ENCODE data around the gene SLC9A3.

The SLC9A3 gene

GRCh38 chr5:545641-546375 lies 21.6 kb upstream of the SLC9A3 start:
- no CpG with 5 or more reads among the region's 12 CpGs for WGBS (ENCODE audit: insufficient coverage, insufficient read length)
- DNase-seq (ENCODE audit: low read depth, low spot score) = no peak
- Histone ChIP-seq H3K4me3 (ENCODE audit: low read length) (no peak overlapping the region), H3K27ac (ENCODE audit: low read length) (no peak overlapping the region), H3K4me1 (ENCODE audit: control insufficient read depth, insufficient read depth, low read length) (no peaks in the 10 kb centered on the region), H3K9me3 (ENCODE audit: control insufficient read depth, insufficient read depth, low read length) (no peaks in the 10 kb centered on the region), H3K27me3 (ENCODE audit: control insufficient read depth, insufficient read depth, low read length) (peaks cover 11% of the 10 kb centered on the region; the same call in 1 of the 2 replicates), H3K36me3 (ENCODE audit: control insufficient read depth, insufficient read depth, low read length) (no peaks in the 10 kb centered on the region)

GRCh38 chr5:544675-545355 lies 20.6 kb upstream of the SLC9A3 start:
- no peak overlapping the region for H3K27ac ChIP-seq (ENCODE audit: low read length)
- DNase-seq (ENCODE audit: low read depth, low spot score) = no peak
- no CpG with 5 or more reads among the region's 9 CpGs for WGBS (ENCODE audit: insufficient coverage, insufficient read length)
- no peaks in the 10 kb centered on the region for H3K36me3 ChIP-seq (ENCODE audit: control insufficient read depth, insufficient read depth, low read length)
- no peak overlapping the region for H3K4me3 ChIP-seq (ENCODE audit: low read length)
- H3K27me3 ChIP-seq (ENCODE audit: control insufficient read depth, insufficient read depth, low read length) = peaks cover 11% of the 10 kb centered on the region; the same call in 1 of the 2 replicates
- H3K9me3 ChIP-seq (ENCODE audit: control insufficient read depth, insufficient read depth, low read length) = no peaks in the 10 kb centered on the region
- H3K4me1 ChIP-seq (ENCODE audit: control insufficient read depth, insufficient read depth, low read length) = no peaks in the 10 kb centered on the region

GRCh38 chr5:543755-544674 lies 19.8 kb upstream of the SLC9A3 start:
- peaks cover 10% of the 10 kb centered on the region; the same call in 1 of the 2 replicates for H3K27me3 ChIP-seq (ENCODE audit: control insufficient read depth, insufficient read depth, low read length)
- no peak for DNase-seq (ENCODE audit: low read depth, low spot score)
- no peak overlapping the region for H3K4me3 ChIP-seq (ENCODE audit: low read length)
- H3K4me1 ChIP-seq (ENCODE audit: control insufficient read depth, insufficient read depth, low read length) = no peaks in the 10 kb centered on the region
- no peaks in the 10 kb centered on the region for H3K36me3 ChIP-seq (ENCODE audit: control insufficient read depth, insufficient read depth, low read length)
- H3K27ac ChIP-seq (ENCODE audit: low read length) = no peak overlapping the region
- WGBS (ENCODE audit: insufficient coverage, insufficient read length) = no CpG with 5 or more reads among the region's 30 CpGs
- no peaks in the 10 kb centered on the region for H3K9me3 ChIP-seq (ENCODE audit: control insufficient read depth, insufficient read depth, low read length)

- no CpG with 5 or more reads among the region's 5 CpGs for WGBS (ENCODE audit: insufficient coverage, insufficient read length)
- no peaks in the 10 kb centered on the region for H3K4me1 ChIP-seq (ENCODE audit: control insufficient read depth, insufficient read depth, low read length)
- H3K36me3 ChIP-seq (ENCODE audit: control insufficient read depth, insufficient read depth, low read length) = no peaks in the 10 kb centered on the region
- H3K9me3 ChIP-seq (ENCODE audit: control insufficient read depth, insufficient read depth, low read length) = no peaks in the 10 kb centered on the region
- peaks cover 6% of the 10 kb centered on the region; the same call in 1 of the 2 replicates for H3K27me3 ChIP-seq (ENCODE audit: control insufficient read depth, insufficient read depth, low read length)
- no peak for DNase-seq (ENCODE audit: low read depth, low spot score)
- H3K4me3 ChIP-seq (ENCODE audit: low read length) = no peak overlapping the region
- no peak overlapping the region for H3K27ac ChIP-seq (ENCODE audit: low read length)
Observed at GRCh38 chr5:543351-543750, 19.1 kb upstream of the SLC9A3 start.

- Histone ChIP-seq H3K27ac (ENCODE audit: low read length) (no peak overlapping the region), H3K27me3 (ENCODE audit: control insufficient read depth, insufficient read depth, low read length) (no peaks in the 10 kb centered on the region), H3K36me3 (ENCODE audit: control insufficient read depth, insufficient read depth, low read length) (no peaks in the 10 kb centered on the region), H3K9me3 (ENCODE audit: control insufficient read depth, insufficient read depth, low read length) (no peaks in the 10 kb centered on the region), H3K4me3 (ENCODE audit: low read length) (no peak overlapping the region), H3K4me1 (ENCODE audit: control insufficient read depth, insufficient read depth, low read length) (no peaks in the 10 kb centered on the region)
- no CpG with 5 or more reads among the region's 32 CpGs for WGBS (ENCODE audit: insufficient coverage, insufficient read length)
- DNase-seq (ENCODE audit: low read depth, low spot score) = no peak
Observed at GRCh38 chr5:542319-543311, 18.4 kb upstream of the SLC9A3 start.

GRCh38 chr5:541539-542318 lies 17.5 kb upstream of the SLC9A3 start:
- H3K27me3 ChIP-seq (ENCODE audit: control insufficient read depth, insufficient read depth, low read length) = no peaks in the 10 kb centered on the region
- H3K4me1 ChIP-seq (ENCODE audit: control insufficient read depth, insufficient read depth, low read length) = no peaks in the 10 kb centered on the region
- WGBS (ENCODE audit: insufficient coverage, insufficient read length) = no CpG with 5 or more reads among the region's 24 CpGs
- no peak for DNase-seq (ENCODE audit: low read depth, low spot score)
- no peaks in the 10 kb centered on the region for H3K36me3 ChIP-seq (ENCODE audit: control insufficient read depth, insufficient read depth, low read length)
- no peak overlapping the region for H3K4me3 ChIP-seq (ENCODE audit: low read length)
- no peak overlapping the region for H3K27ac ChIP-seq (ENCODE audit: low read length)
- H3K9me3 ChIP-seq (ENCODE audit: control insufficient read depth, insufficient read depth, low read length) = no peaks in the 10 kb centered on the region

- WGBS (ENCODE audit: insufficient coverage, insufficient read length) = no CpG with 5 or more reads among the region's 17 CpGs
- Histone ChIP-seq H3K9me3 (ENCODE audit: control insufficient read depth, insufficient read depth, low read length) (no peaks in the 10 kb centered on the region), H3K4me3 (ENCODE audit: low read length) (no peak overlapping the region), H3K36me3 (ENCODE audit: control insufficient read depth, insufficient read depth, low read length) (no peaks in the 10 kb centered on the region), H3K4me1 (ENCODE audit: control insufficient read depth, insufficient read depth, low read length) (no peaks in the 10 kb centered on the region), H3K27ac (ENCODE audit: low read length) (no peak overlapping the region), H3K27me3 (ENCODE audit: control insufficient read depth, insufficient read depth, low read length) (no peaks in the 10 kb centered on the region)
- DNase-seq (ENCODE audit: low read depth, low spot score) = no peak
Observed at GRCh38 chr5:540906-541538, 16.8 kb upstream of the SLC9A3 start.

GRCh38 chr5:540071-540905 lies 16.0 kb upstream of the SLC9A3 start:
- DNase-seq (ENCODE audit: low read depth, low spot score) = no peak
- H3K27me3 ChIP-seq (ENCODE audit: control insufficient read depth, insufficient read depth, low read length) = no peaks in the 10 kb centered on the region
- no CpG with 5 or more reads among the region's 23 CpGs for WGBS (ENCODE audit: insufficient coverage, insufficient read length)

More at GRCh38 chr5:540071-540905, 16.0 kb upstream of the SLC9A3 start:
- Histone ChIP-seq H3K36me3 (ENCODE audit: control insufficient read depth, insufficient read depth, low read length) (no peaks in the 10 kb centered on the region), H3K4me3 (ENCODE audit: low read length) (no peak overlapping the region), H3K27ac (ENCODE audit: low read length) (no peak overlapping the region), H3K9me3 (ENCODE audit: control insufficient read depth, insufficient read depth, low read length) (no peaks in the 10 kb centered on the region), H3K4me1 (ENCODE audit: control insufficient read depth, insufficient read depth, low read length) (no peaks in the 10 kb centered on the region; the same call in 1 of the 2 replicates)
